Neural progenitor cell (in vitro differentiated cells): ENCODE data around the gene FAM50A. TPM values are rescaled to one million over a fixed set of nuclear protein-coding genes. Genes with fewer than 3 reads are reported as not detected.

Experiments used
- DNase-seq: peaks from one replicate; pipeline ENCODE4 v3.0.0-alpha.2; 2016; ENCODE audit warnings: low spot score
- H2AFZ ChIP-seq: fragments of 200-600 bp; sonication (generic); replicated peaks from 2 replicates; pipeline ENCODE4 v1.6.1; 2016; ENCODE audit warnings: antibody characterized with exemption
- H3F3A ChIP-seq: fragments of 200-600 bp; sonication (generic); 2 replicates; pipeline ENCODE4 v1.6.1; 2016; ENCODE audit warnings: antibody characterized with exemption, low read depth
- H3K27ac ChIP-seq: fragments of 200-600 bp; sonication (generic); 2 replicates; pipeline ENCODE4 v1.5.1; 2016; ENCODE audit warnings: mild to moderate bottlenecking
- H3K27me3 ChIP-seq: fragments of 200-600 bp; sonication (generic); 2 replicates; pipeline ENCODE4 v1.6.1; 2016; ENCODE audit warnings: mild to moderate bottlenecking, moderate library complexity
- H3K36me3 ChIP-seq: fragments of 200-600 bp; sonication (generic); 2 replicates; pipeline ENCODE4 v1.5.1; 2016
- H3K4me1 ChIP-seq: fragments of 200-600 bp; sonication (generic); 2 replicates; pipeline ENCODE4 v1.6.1; 2016; ENCODE audit warnings: mixed run types
- H3K4me2 ChIP-seq: fragments of 200-600 bp; sonication (generic); 2 replicates; pipeline ENCODE4 v1.6.1; 2016
- H3K4me3 ChIP-seq: fragments of 200-600 bp; sonication (generic); 2 replicates; pipeline ENCODE4 v1.5.1; 2016
- H3K79me2 ChIP-seq: fragments of 200-600 bp; sonication (generic); 2 replicates; pipeline ENCODE4 v1.6.1; 2016; ENCODE audit warnings: low read depth
- H3K9ac ChIP-seq: fragments of 200-600 bp; sonication (generic); 2 replicates; pipeline ENCODE4 v1.6.1; 2016
- H3K9me3 ChIP-seq: fragments of 200-600 bp; sonication (generic); 2 replicates; pipeline ENCODE4 v1.5.1; 2016; ENCODE audit warnings: low read depth
- H4K20me1 ChIP-seq: fragments of 200-600 bp; sonication (generic); 2 replicates; pipeline ENCODE4 v1.6.1; 2016; ENCODE audit warnings: low read depth
- H3K27ac Mint-ChIP-seq: 3 replicates; pipeline ENCODE4 v1.8.0; 2021; ENCODE audit warnings: mixed read lengths
- H3K27me3 Mint-ChIP-seq: 2 replicates; pipeline ENCODE4 v1.8.0; 2022; ENCODE audit warnings: low read depth, mild to moderate bottlenecking, inconsistent platforms, moderate library complexity, mixed read lengths; ENCODE audit not compliant: insufficient read depth
- H3K36me3 Mint-ChIP-seq: 3 replicates; pipeline ENCODE4 v1.8.0; 2021; ENCODE audit warnings: mixed read lengths
- H3K4me1 Mint-ChIP-seq: 3 replicates; pipeline ENCODE4 v1.8.0; 2021; ENCODE audit warnings: mixed read lengths
- H3K4me3 Mint-ChIP-seq: 3 replicates; pipeline ENCODE4 v1.8.0; 2021; ENCODE audit warnings: mild to moderate bottlenecking, moderate library complexity, mixed read lengths
- H3K9me3 Mint-ChIP-seq: 3 replicates; pipeline ENCODE4 v1.8.0; 2020; ENCODE audit warnings: mixed read lengths
- CTCF ChIP-seq: fragments of 200-600 bp; sonication (generic); IDR thresholded peaks from 2 replicates; pipeline ENCODE4 v1.5.1; 2017; ENCODE audit warnings: antibody characterized with exemption, mild to moderate bottlenecking
- EZH2 ChIP-seq: fragments of 200-600 bp; sonication (generic); IDR thresholded peaks from 2 replicates; pipeline ENCODE4 v1.6.1; 2017; ENCODE audit warnings: antibody characterized with exemption, mild to moderate bottlenecking, moderate library complexity
- EZH2phosphoT487 ChIP-seq: fragments of 200-600 bp; sonication (generic); IDR thresholded peaks from 2 replicates; pipeline ENCODE4 v1.6.1; 2017; ENCODE audit warnings: antibody characterized with exemption
- total RNA-seq: library from RNA; depleted of rRNA; stranded (reverse); fragments of >200 nt; gene quantifications from 2 replicates; pipeline ENCODE4 v1.2.3, GENCODE V29; 2015; ENCODE audit warnings: low replicate concordance

Gene FAM50A
- total RNA-seq, 1 donor from 2014 or later: 30.4 TPM

- peaks cover 10% of the 10 kb centered on the region for H3F3A ChIP-seq
- Mint-ChIP-seq H3K4me3 (peak overlapping the region; percentile 30), H3K4me1 (peaks cover 16% of the 10 kb centered on the region), H3K9me3 (peaks cover 23% of the 10 kb centered on the region), H3K27me3 (peaks cover 16% of the 10 kb centered on the region), H3K27ac (no peak overlapping the region), H3K36me3 (peaks cover 6% of the 10 kb centered on the region)
- no peak overlapping the region for H3K27ac ChIP-seq
- H3K4me3 ChIP-seq: no peak overlapping the region
- H4K20me1 ChIP-seq: no peaks in the 10 kb centered on the region
- H3K4me2 ChIP-seq: no peak overlapping the region
- H3K9me3 ChIP-seq: no peaks in the 10 kb centered on the region
- H3K4me1 ChIP-seq: no peaks in the 10 kb centered on the region
- H3K9ac ChIP-seq: no peak overlapping the region
- no peak overlapping the region for H2AFZ ChIP-seq
- H3K36me3 ChIP-seq: no peaks in the 10 kb centered on the region
- TF ChIP-seq CTCF (no peak), EZH2 (no peak), EZH2phosphoT487 (no peak)
- DNase-seq: no peak
- no peaks in the 10 kb centered on the region for H3K27me3 ChIP-seq
- H3K79me2 ChIP-seq: peaks cover 16% of the 10 kb centered on the region
Observed at GRCh38 chrX:154430916-154431315, 13.0 kb upstream of the FAM50A start.

- Histone ChIP-seq H3K9ac (no peak overlapping the region), H3K4me3 (no peak overlapping the region), H3K4me2 (no peak overlapping the region), H3K4me1 (no peaks in the 10 kb centered on the region), H3K36me3 (no peaks in the 10 kb centered on the region), H2AFZ (no peak overlapping the region), H3K27me3 (no peaks in the 10 kb centered on the region), H3F3A (peaks cover 14% of the 10 kb centered on the region), H3K79me2 (peaks cover 16% of the 10 kb centered on the region), H4K20me1 (no peaks in the 10 kb centered on the region), H3K27ac (no peak overlapping the region), H3K9me3 (no peaks in the 10 kb centered on the region)
- H3K27ac Mint-ChIP-seq: no peak overlapping the region
- DNase-seq: no peak
- peaks cover 27% of the 10 kb centered on the region for H3K9me3 Mint-ChIP-seq
- H3K36me3 Mint-ChIP-seq: peaks cover 10% of the 10 kb centered on the region
- H3K27me3 Mint-ChIP-seq: peaks cover 16% of the 10 kb centered on the region
- H3K4me1 Mint-ChIP-seq: peaks cover 20% of the 10 kb centered on the region
- no peak for TF ChIP-seq EZH2
- no peak overlapping the region for H3K4me3 Mint-ChIP-seq
Observed at GRCh38 chrX:154431341-154431740, 12.6 kb upstream of the FAM50A start.

GRCh38 chrX:154432210-154432609, 11.7 kb upstream of the FAM50A start:
- Histone ChIP-seq H3K36me3 (no peaks in the 10 kb centered on the region), H3K4me1 (no peaks in the 10 kb centered on the region), H2AFZ (no peak overlapping the region), H3K4me3 (no peak overlapping the region), H3K27me3 (no peaks in the 10 kb centered on the region), H3F3A (peaks cover 12% of the 10 kb centered on the region), H3K4me2 (no peak overlapping the region), H4K20me1 (no peaks in the 10 kb centered on the region), H3K9me3 (no peaks in the 10 kb centered on the region), H3K9ac (no peak overlapping the region), H3K79me2 (peaks cover 18% of the 10 kb centered on the region), H3K27ac (no peak overlapping the region)
- Mint-ChIP-seq H3K27ac (no peak overlapping the region), H3K4me3 (no peak overlapping the region), H3K27me3 (peaks cover 16% of the 10 kb centered on the region), H3K36me3 (peaks cover 10% of the 10 kb centered on the region), H3K9me3 (peaks cover 28% of the 10 kb centered on the region), H3K4me1 (peaks cover 20% of the 10 kb centered on the region)
- TF ChIP-seq CTCF: no peak
- TF ChIP-seq EZH2phosphoT487: no peak
- no peak for TF ChIP-seq EZH2
- no peak for DNase-seq

GRCh38 chrX:154433605-154434004, 10.3 kb upstream of the FAM50A start:
- Histone ChIP-seq H3K79me2 (peaks cover 25% of the 10 kb centered on the region), H3F3A (peaks cover 8% of the 10 kb centered on the region), H3K4me3 (no peak overlapping the region), H2AFZ (no peak overlapping the region), H3K4me2 (no peak overlapping the region), H3K36me3 (no peaks in the 10 kb centered on the region), H3K4me1 (no peaks in the 10 kb centered on the region), H3K9me3 (no peaks in the 10 kb centered on the region), H3K27me3 (no peaks in the 10 kb centered on the region), H4K20me1 (peaks cover 10% of the 10 kb centered on the region), H3K27ac (no peak overlapping the region), H3K9ac (no peak overlapping the region)
- peaks cover 32% of the 10 kb centered on the region for H3K9me3 Mint-ChIP-seq
- peaks cover 10% of the 10 kb centered on the region for H3K36me3 Mint-ChIP-seq
- no peak for DNase-seq
- no peak for TF ChIP-seq EZH2phosphoT487
- no peak for TF ChIP-seq CTCF
- no peak for TF ChIP-seq EZH2
- peaks cover 20% of the 10 kb centered on the region for H3K27me3 Mint-ChIP-seq
- no peak overlapping the region for H3K4me3 Mint-ChIP-seq
- no peak overlapping the region for H3K27ac Mint-ChIP-seq
- H3K4me1 Mint-ChIP-seq: peaks cover 21% of the 10 kb centered on the region
